Fibroblast of skin of left biceps (primary cell): ENCODE results near the gene GOLGA1.
A peak's percentile ranks its signal among the peaks of the same experiment; 100 is the strongest.
"Not testable (repeated sequence)": the region's sequence is repeated elsewhere in the genome, so short reads cannot be mapped to it uniquely, and the experiment has no call there.

ENCODE experiments used
- DNase-seq, 2 experiments: peaks; one replicate each; pipeline ENCODE4 v3.0.0-alpha.2; 2013; ENCODE audit warnings: low read depth in 2 of 2

The GOLGA1 gene

GRCh38 chr9:124940894-124941678, at the start of gene GOLGA1:
Gene GOLGA1, minus strand, starts transcription at chr9:124941083. Its CDS starts 2,372 bp downstream, at chr9:124938711.
- DNase-seq: peak; percentile 81 to 84

- DNase-seq: no peak
These were observed 42.8 kb upstream of the GOLGA1 start for GRCh38 chr9:124983698-124984097.

- DNase-seq: no peak
These were observed 39.5 kb upstream of the GOLGA1 start for GRCh38 chr9:124980431-124980830.

- DNase-seq: no peak
These were observed 34.2 kb upstream of the GOLGA1 start for GRCh38 chr9:124975131-124975530.

- DNase-seq: no peak
These were observed 32.9 kb upstream of the GOLGA1 start for GRCh38 chr9:124973807-124974206.

- no peak for DNase-seq
These were observed 31.4 kb upstream of the GOLGA1 start for GRCh38 chr9:124972241-124972770.

GRCh38 chr9:124969401-124969800, 28.5 kb upstream of the GOLGA1 start:
- no peak for DNase-seq

GRCh38 chr9:124968238-124968637, 27.4 kb upstream of the GOLGA1 start:
- DNase-seq: no peak

- DNase-seq: not testable (repeated sequence)
These were observed 25.1 kb upstream of the GOLGA1 start for GRCh38 chr9:124965775-124966568.

- no peak for DNase-seq
These were observed 23.7 kb upstream of the GOLGA1 start for GRCh38 chr9:124964604-124965003.

GRCh38 chr9:124964056-124964455, 23.2 kb upstream of the GOLGA1 start:
- DNase-seq: no peak

- DNase-seq: no peak
These were observed 19.5 kb upstream of the GOLGA1 start for GRCh38 chr9:124960409-124960752.

- DNase-seq: not testable (repeated sequence)
These were observed 19.0 kb upstream of the GOLGA1 start for GRCh38 chr9:124959671-124960408.

GRCh38 chr9:124954255-124954654, 13.4 kb upstream of the GOLGA1 start:
- DNase-seq: no peak

GRCh38 chr9:124950050-124950718, 9.3 kb upstream of the GOLGA1 start:
- DNase-seq: no peak

- no peak for DNase-seq
These were observed 8.5 kb upstream of the GOLGA1 start for GRCh38 chr9:124949387-124949786.

GRCh38 chr9:124947727-124948391, 7.0 kb upstream of the GOLGA1 start:
- DNase-seq: no peak

- no peak for DNase-seq
These were observed 5.3 kb upstream of the GOLGA1 start for GRCh38 chr9:124946167-124946566.

- DNase-seq: no peak
These were observed 1.0 kb upstream of the GOLGA1 start for GRCh38 chr9:124941679-124942561.

GRCh38 chr9:124940521-124940893, 376 bp downstream of the GOLGA1 start:
- no peak for DNase-seq
